ENCODE data around the gene HEYL.

HEYL gene

GRCh38 chr1:39615086-39615673 is 24.3 kb downstream of the HEYL start:
- Histone ChIP-seq H3K9ac (ENCODE audit: low read length) (no peak overlapping the region), H3K36me3 (replicated peaks; ENCODE audit: insufficient read depth, low read length) (no peaks in the 10 kb centered on the region), H3K4me3 (ENCODE audit: low read length) (no peak overlapping the region), H3K9me3 (replicated peaks; ENCODE audit: insufficient read depth, low read length) (no peaks in the 10 kb centered on the region), H3K79me2 (ENCODE audit: low read length) (no peaks in the 10 kb centered on the region), H3K27me3 (replicated peaks; ENCODE audit: insufficient read depth, low read length) (no peaks in the 10 kb centered on the region), H3K9me2 (replicated peaks; ENCODE audit: insufficient read depth, low read length) (no peaks in the 10 kb centered on the region), H3F3A (ENCODE audit: insufficient read depth, low read length) (no peaks in the 10 kb centered on the region), H3K4me2 (ENCODE audit: low read depth, low read length) (no peak overlapping the region), H3K27ac (ENCODE audit: low read length) (no peak overlapping the region), H4K20me1 (ENCODE audit: insufficient read depth, low read length) (no peaks in the 10 kb centered on the region), H2AFZ (ENCODE audit: low read length) (no peak overlapping the region), H3K4me1 (ENCODE audit: low read length) (no peaks in the 10 kb centered on the region)
- no peak for DNase-seq
- TF ChIP-seq EZH2 (optimal IDR thresholded peaks at IDR 0.05; ENCODE audit: low read depth, low read length) (no peak), EZH2phosphoT487 (IDR thresholded peaks at IDR 0.05; ENCODE audit: low read length) (no peak)
- TF ChIP-seq, protein P1, sequence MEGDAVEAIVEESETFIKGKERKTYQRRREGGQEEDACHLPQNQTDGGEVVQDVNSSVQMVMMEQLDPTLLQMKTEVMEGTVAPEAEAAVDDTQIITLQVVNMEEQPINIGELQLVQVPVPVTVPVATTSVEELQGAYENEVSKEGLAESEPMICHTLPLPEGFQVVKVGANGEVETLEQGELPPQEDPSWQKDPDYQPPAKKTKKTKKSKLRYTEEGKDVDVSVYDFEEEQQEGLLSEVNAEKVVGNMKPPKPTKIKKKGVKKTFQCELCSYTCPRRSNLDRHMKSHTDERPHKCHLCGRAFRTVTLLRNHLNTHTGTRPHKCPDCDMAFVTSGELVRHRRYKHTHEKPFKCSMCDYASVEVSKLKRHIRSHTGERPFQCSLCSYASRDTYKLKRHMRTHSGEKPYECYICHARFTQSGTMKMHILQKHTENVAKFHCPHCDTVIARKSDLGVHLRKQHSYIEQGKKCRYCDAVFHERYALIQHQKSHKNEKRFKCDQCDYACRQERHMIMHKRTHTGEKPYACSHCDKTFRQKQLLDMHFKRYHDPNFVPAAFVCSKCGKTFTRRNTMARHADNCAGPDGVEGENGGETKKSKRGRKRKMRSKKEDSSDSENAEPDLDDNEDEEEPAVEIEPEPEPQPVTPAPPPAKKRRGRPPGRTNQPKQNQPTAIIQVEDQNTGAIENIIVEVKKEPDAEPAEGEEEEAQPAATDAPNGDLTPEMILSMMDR (IDR thresholded peaks at IDR 0.05; ENCODE audit: low read length): no peak

DNA sequence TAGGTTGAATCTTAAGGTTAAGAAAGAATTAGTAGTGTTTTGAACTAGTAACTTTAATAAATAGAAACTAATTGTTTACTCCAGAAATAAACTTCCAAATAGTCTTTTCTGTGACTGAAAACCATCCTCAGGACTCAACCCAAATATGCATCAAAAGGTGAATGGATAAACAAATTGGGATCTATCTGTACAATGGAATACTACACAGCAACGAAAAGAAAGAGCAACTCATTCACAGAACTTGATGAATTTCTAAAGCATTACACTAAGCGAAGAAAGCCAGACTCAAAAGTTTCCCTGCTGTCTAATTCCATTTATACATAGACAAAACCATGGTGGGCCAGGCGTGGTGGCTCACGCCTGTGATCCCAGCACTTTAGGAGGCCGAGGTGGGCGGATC is 25.0 kb downstream of the HEYL start:
- no peaks in the 10 kb centered on the region for H3K9me2 ChIP-seq (replicated peaks; ENCODE audit: insufficient read depth, low read length)
- TF ChIP-seq EZH2phosphoT487 (IDR thresholded peaks at IDR 0.05; ENCODE audit: low read length): no peak
- TF ChIP-seq EZH2 (optimal IDR thresholded peaks at IDR 0.05; ENCODE audit: low read depth, low read length): no peak
- TF ChIP-seq, protein P1 (IDR thresholded peaks at IDR 0.05; ENCODE audit: low read length): no peak
- no peaks in the 10 kb centered on the region for H3K9me3 ChIP-seq (replicated peaks; ENCODE audit: insufficient read depth, low read length)
- no peak overlapping the region for H3K9ac ChIP-seq (ENCODE audit: low read length)
- H3K4me1 ChIP-seq (ENCODE audit: low read length): peaks cover under 1% of the 10 kb centered on the region; the same call in 1 of the 2 replicates
- H4K20me1 ChIP-seq (ENCODE audit: insufficient read depth, low read length): no peaks in the 10 kb centered on the region
- H3F3A ChIP-seq (ENCODE audit: insufficient read depth, low read length): no peaks in the 10 kb centered on the region
- no peak overlapping the region for H2AFZ ChIP-seq (ENCODE audit: low read length)
- H3K4me2 ChIP-seq (ENCODE audit: low read depth, low read length): no peak overlapping the region
- H3K79me2 ChIP-seq (ENCODE audit: low read length): no peaks in the 10 kb centered on the region
- H3K27ac ChIP-seq (ENCODE audit: low read length): no peak overlapping the region
- H3K27me3 ChIP-seq (replicated peaks; ENCODE audit: insufficient read depth, low read length): no peaks in the 10 kb centered on the region
- H3K36me3 ChIP-seq (replicated peaks; ENCODE audit: insufficient read depth, low read length): no peaks in the 10 kb centered on the region
- DNase-seq: no peak
- H3K4me3 ChIP-seq (ENCODE audit: low read length): no peak overlapping the region

GRCh38 chr1:39613250-39613649 is 26.2 kb downstream of the HEYL start:
- Histone ChIP-seq H3K4me1 (ENCODE audit: low read length) (peaks cover 3% of the 10 kb centered on the region; the same call in 1 of the 2 replicates), H3K36me3 (replicated peaks; ENCODE audit: insufficient read depth, low read length) (no peaks in the 10 kb centered on the region), H3K9me2 (replicated peaks; ENCODE audit: insufficient read depth, low read length) (no peaks in the 10 kb centered on the region), H3K9ac (ENCODE audit: low read length) (no peak overlapping the region), H3K9me3 (replicated peaks; ENCODE audit: insufficient read depth, low read length) (no peaks in the 10 kb centered on the region), H3F3A (ENCODE audit: insufficient read depth, low read length) (no peaks in the 10 kb centered on the region), H3K27ac (ENCODE audit: low read length) (no peak overlapping the region), H2AFZ (ENCODE audit: low read length) (no peak overlapping the region), H3K79me2 (ENCODE audit: low read length) (no peaks in the 10 kb centered on the region), H3K27me3 (replicated peaks; ENCODE audit: insufficient read depth, low read length) (no peaks in the 10 kb centered on the region), H4K20me1 (ENCODE audit: insufficient read depth, low read length) (no peaks in the 10 kb centered on the region), H3K4me2 (ENCODE audit: low read depth, low read length) (no peak overlapping the region), H3K4me3 (ENCODE audit: low read length) (no peak overlapping the region)
- TF ChIP-seq EZH2 (optimal IDR thresholded peaks at IDR 0.05; ENCODE audit: low read depth, low read length) (no peak), EZH2phosphoT487 (IDR thresholded peaks at IDR 0.05; ENCODE audit: low read length) (no peak)
- TF ChIP-seq, protein P1 (IDR thresholded peaks at IDR 0.05; ENCODE audit: low read length): no peak
- DNase-seq: no peak

Data from MM.1S (cell line).